ENCODE data around the gene SMIM14.

DNA sequence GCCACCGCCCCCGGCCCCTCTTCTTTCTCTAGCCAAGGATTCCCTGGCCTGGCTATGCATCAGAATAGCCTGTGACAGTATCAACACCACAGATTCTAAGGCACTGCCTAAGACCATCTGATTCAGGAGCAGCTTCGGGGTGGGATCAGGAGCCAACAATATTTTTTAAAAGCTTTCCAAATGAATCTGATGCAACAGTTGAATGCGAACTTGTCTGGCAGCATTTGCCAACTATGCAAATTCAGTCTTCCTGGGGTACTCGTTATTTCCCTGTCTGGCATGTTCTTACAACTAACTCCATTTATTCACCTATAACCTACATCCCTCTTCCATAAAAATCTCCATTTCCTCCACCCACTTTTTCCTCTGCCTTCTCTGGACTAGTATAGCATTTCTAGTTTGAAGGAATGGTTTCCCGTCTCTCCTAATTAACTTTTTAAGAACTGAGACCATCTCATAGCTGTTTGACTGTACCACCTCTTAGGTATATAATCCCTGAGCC is 75.3 kb downstream of the SMIM14 start:
- no peak for TF ChIP-seq EZH2 (IDR thresholded peaks at IDR 0.05; ENCODE audit: low read depth, low read length, severe bottlenecking)
- no peak for TF ChIP-seq TBP (IDR thresholded peaks at IDR 0.05; ENCODE audit: low read depth, low read length)
- no peak for TF ChIP-seq ATF3 (IDR thresholded peaks at IDR 0.05; ENCODE audit: insufficient read depth, low read depth, low read length)
- no peak for TF ChIP-seq YY1 (IDR thresholded peaks at IDR 0.05; ENCODE audit: low read depth, low read length)
- TF ChIP-seq, protein P1, sequence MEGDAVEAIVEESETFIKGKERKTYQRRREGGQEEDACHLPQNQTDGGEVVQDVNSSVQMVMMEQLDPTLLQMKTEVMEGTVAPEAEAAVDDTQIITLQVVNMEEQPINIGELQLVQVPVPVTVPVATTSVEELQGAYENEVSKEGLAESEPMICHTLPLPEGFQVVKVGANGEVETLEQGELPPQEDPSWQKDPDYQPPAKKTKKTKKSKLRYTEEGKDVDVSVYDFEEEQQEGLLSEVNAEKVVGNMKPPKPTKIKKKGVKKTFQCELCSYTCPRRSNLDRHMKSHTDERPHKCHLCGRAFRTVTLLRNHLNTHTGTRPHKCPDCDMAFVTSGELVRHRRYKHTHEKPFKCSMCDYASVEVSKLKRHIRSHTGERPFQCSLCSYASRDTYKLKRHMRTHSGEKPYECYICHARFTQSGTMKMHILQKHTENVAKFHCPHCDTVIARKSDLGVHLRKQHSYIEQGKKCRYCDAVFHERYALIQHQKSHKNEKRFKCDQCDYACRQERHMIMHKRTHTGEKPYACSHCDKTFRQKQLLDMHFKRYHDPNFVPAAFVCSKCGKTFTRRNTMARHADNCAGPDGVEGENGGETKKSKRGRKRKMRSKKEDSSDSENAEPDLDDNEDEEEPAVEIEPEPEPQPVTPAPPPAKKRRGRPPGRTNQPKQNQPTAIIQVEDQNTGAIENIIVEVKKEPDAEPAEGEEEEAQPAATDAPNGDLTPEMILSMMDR (IDR thresholded peaks at IDR 0.05; ENCODE audit: control extremely low read depth in 1 of 3, insufficient read depth in 1 of 3, low read depth in 1 of 3, low read length in 3 of 3) = no peak
